HepG2 (cell line): Measurements from ENCODE around the gene PPIL6. TPM values are rescaled to one million over a fixed set of nuclear protein-coding genes. Genes with fewer than 3 reads are reported as not detected.

ENCODE experiments used
- ATAD3A ChIP-seq: sonication (generic); formaldehyde crosslinking; IDR thresholded peaks from 2 replicates; pipeline ENCODE4 v1.4.0; 2020; ENCODE audit warnings: missing genetic modification reagents
- CBX5 ChIP-seq: sonication (generic); formaldehyde crosslinking; IDR thresholded peaks from 2 replicates; pipeline ENCODE4 v1.4.0; 2020; ENCODE audit warnings: missing genetic modification reagents, borderline replicate concordance
- CC2D1A ChIP-seq: sonication (generic); formaldehyde crosslinking; IDR thresholded peaks from 2 replicates; pipeline ENCODE4 v1.8.1; 2023; ENCODE audit warnings: mild to moderate bottlenecking, missing genetic modification reagents
- GZF1 ChIP-seq: sonication (generic); formaldehyde crosslinking; IDR thresholded peaks from 2 replicates; pipeline ENCODE4 v1.5.1; 2020; ENCODE audit warnings: mild to moderate bottlenecking, missing genetic modification reagents
- HOXA3 ChIP-seq: sonication (generic); formaldehyde crosslinking; IDR thresholded peaks from 2 replicates; pipeline ENCODE4 v1.5.0; 2020; ENCODE audit warnings: missing genetic modification reagents
- PAWR ChIP-seq: sonication (generic); formaldehyde crosslinking; IDR thresholded peaks from 2 replicates; pipeline ENCODE4 v1.4.0; 2020; ENCODE audit warnings: missing genetic modification reagents, mild to moderate bottlenecking, borderline replicate concordance
- REPIN1 ChIP-seq: sonication (generic); formaldehyde crosslinking; IDR thresholded peaks from 2 replicates; pipeline ENCODE4 v1.8.0; 2022; ENCODE audit warnings: missing genetic modification reagents, low read depth, mild to moderate bottlenecking, borderline replicate concordance
- SOX13 ChIP-seq, 3 experiments: fragments of 450-650 bp in 1 of 3; sonication (generic) in 1 of 3; formaldehyde crosslinking in 1 of 3; IDR thresholded peaks in 2 of 3; conservative IDR thresholded peaks in 1 of 3; 2 replicates each; pipeline versions ENCODE4 v1.5.0 to v1.6.1; 2016 to 2020; ENCODE audit warnings: antibody characterized with exemption in 1 of 3, mild to moderate bottlenecking in 1 of 3, missing compliant biosample characterization in 1 of 3, missing genetic modification reagents in 1 of 3, moderate library complexity in 1 of 3
- SRF ChIP-seq: IDR thresholded peaks from 2 replicates; pipeline ENCODE4 v1.6.1; 2011; ENCODE audit warnings: mild to moderate bottlenecking, low read depth, low read length, moderate library complexity
- TOE1 ChIP-seq: sonication (generic); formaldehyde crosslinking; IDR thresholded peaks from 2 replicates; pipeline ENCODE4 v1.4.0; 2020; ENCODE audit warnings: mild to moderate bottlenecking, missing genetic modification reagents
- YEATS2 ChIP-seq: sonication (generic); formaldehyde crosslinking; IDR thresholded peaks from 2 replicates; pipeline ENCODE4 v1.4.0; 2020; ENCODE audit warnings: missing genetic modification reagents, borderline replicate concordance
- ZFP36L2 ChIP-seq: sonication (generic); formaldehyde crosslinking; IDR thresholded peaks from 2 replicates; pipeline ENCODE4 v1.4.0; 2020; ENCODE audit warnings: missing genetic modification reagents
- ZFP90 ChIP-seq: sonication (generic); formaldehyde crosslinking; IDR thresholded peaks from 2 replicates; pipeline ENCODE4 v1.8.0; 2022; ENCODE audit warnings: missing genetic modification reagents, mild to moderate bottlenecking, inconsistent platforms, borderline replicate concordance
- ZMYM3 ChIP-seq: sonication (generic); formaldehyde crosslinking; IDR thresholded peaks from 2 replicates; pipeline ENCODE4 v1.5.1; 2020; ENCODE audit warnings: mild to moderate bottlenecking, missing genetic modification reagents
- ZNF10 ChIP-seq: sonication (generic); formaldehyde crosslinking; IDR thresholded peaks from 2 replicates; pipeline ENCODE4 v1.4.0; 2020; ENCODE audit warnings: mild to moderate bottlenecking, low read depth, missing genetic modification reagents, borderline replicate concordance
- ZNF282 ChIP-seq: fragments of 450-650 bp; IDR thresholded peaks from 2 replicates; pipeline ENCODE4 v1.6.1; 2018; ENCODE audit not compliant: partially characterized antibody
- ZNF768 ChIP-seq: sonication (generic); formaldehyde crosslinking; IDR thresholded peaks from 2 replicates; pipeline ENCODE4 v1.4.0; 2020; ENCODE audit warnings: missing genetic modification reagents
- polyA plus RNA-seq, 8 experiments: library from polyadenylated mRNA; depleted of rRNA in 3 of 8; stranded (reverse) in 7 of 8; unstranded in 1 of 8; fragments of >200 nt; fragmentation: Illumina TruSeq in 4 of 8; extraction: Trizol in 4 of 8; gene quantifications; 2 replicates each; pipeline versions ENCODE4 v1.2.1 to v1.2.3, GENCODE V29; 2011 to 2016; ENCODE audit warnings: low read depth in 4 of 8, missing spikeins in 1 of 8, mixed read lengths in 1 of 8; ENCODE audit not compliant: insufficient read depth in 1 of 8
- total RNA-seq, 5 experiments: library from RNA; depleted of rRNA; stranded (reverse); fragments of >200 nt; fragmentation: Illumina TruSeq; extraction: Trizol; gene quantifications; 2 replicates each; pipeline ENCODE4 v1.2.3, GENCODE V29; 2016; ENCODE audit warnings: low read depth in 1 of 5
- TF ChIP-seq, protein P1 (sequence below): sonication (generic); formaldehyde crosslinking; IDR thresholded peaks from 2 replicates; pipeline ENCODE4 v1.5.0; 2020; ENCODE audit warnings: mild to moderate bottlenecking, missing genetic modification reagents
- TF ChIP-seq, protein P2 (sequence below): sonication (generic); formaldehyde crosslinking; IDR thresholded peaks from 2 replicates; pipeline ENCODE4 v1.4.0; 2020; ENCODE audit warnings: mild to moderate bottlenecking, missing genetic modification reagents, borderline replicate concordance
- TF ChIP-seq, protein P3 (sequence below): sonication (generic); formaldehyde crosslinking; IDR thresholded peaks from 2 replicates; pipeline ENCODE4 v1.4.0; 2020; ENCODE audit warnings: mild to moderate bottlenecking, missing genetic modification reagents
- TF ChIP-seq, protein P4 (sequence below): IDR thresholded peaks from 2 replicates; pipeline ENCODE4 v1.6.1; 2016; ENCODE audit warnings: low read depth, borderline replicate concordance

Gene PPIL6
- total and polyA plus RNA-seq, 2 of the 13 experiments (the other 11 are each of a cell fraction or from before 2014, with no cell fraction given), result 0.22 to 0.46 TPM

- TF ChIP-seq, protein P1, sequence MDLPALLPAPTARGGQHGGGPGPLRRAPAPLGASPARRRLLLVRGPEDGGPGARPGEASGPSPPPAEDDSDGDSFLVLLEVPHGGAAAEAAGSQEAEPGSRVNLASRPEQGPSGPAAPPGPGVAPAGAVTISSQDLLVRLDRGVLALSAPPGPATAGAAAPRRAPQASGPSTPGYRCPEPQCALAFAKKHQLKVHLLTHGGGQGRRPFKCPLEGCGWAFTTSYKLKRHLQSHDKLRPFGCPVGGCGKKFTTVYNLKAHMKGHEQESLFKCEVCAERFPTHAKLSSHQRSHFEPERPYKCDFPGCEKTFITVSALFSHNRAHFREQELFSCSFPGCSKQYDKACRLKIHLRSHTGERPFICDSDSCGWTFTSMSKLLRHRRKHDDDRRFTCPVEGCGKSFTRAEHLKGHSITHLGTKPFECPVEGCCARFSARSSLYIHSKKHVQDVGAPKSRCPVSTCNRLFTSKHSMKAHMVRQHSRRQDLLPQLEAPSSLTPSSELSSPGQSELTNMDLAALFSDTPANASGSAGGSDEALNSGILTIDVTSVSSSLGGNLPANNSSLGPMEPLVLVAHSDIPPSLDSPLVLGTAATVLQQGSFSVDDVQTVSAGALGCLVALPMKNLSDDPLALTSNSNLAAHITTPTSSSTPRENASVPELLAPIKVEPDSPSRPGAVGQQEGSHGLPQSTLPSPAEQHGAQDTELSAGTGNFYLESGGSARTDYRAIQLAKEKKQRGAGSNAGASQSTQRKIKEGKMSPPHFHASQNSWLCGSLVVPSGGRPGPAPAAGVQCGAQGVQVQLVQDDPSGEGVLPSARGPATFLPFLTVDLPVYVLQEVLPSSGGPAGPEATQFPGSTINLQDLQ (CRISPR knock-in tag), result no peak
- no peak for TF ChIP-seq TOE1 (CRISPR knock-in tag)
- TF ChIP-seq SRF, result no peak
- no peak for TF ChIP-seq ZFP36L2 (CRISPR knock-in tag)
- TF ChIP-seq PAWR, result no peak
- TF ChIP-seq ZNF10 (CRISPR knock-in tag), result no peak
- TF ChIP-seq ZNF768 (CRISPR knock-in tag), result peak; percentile 30; the same call in 1 of the 2 replicates
- TF ChIP-seq HOXA3, result peak; percentile 35; the same call in 1 of the 2 replicates
- TF ChIP-seq, protein P2, sequence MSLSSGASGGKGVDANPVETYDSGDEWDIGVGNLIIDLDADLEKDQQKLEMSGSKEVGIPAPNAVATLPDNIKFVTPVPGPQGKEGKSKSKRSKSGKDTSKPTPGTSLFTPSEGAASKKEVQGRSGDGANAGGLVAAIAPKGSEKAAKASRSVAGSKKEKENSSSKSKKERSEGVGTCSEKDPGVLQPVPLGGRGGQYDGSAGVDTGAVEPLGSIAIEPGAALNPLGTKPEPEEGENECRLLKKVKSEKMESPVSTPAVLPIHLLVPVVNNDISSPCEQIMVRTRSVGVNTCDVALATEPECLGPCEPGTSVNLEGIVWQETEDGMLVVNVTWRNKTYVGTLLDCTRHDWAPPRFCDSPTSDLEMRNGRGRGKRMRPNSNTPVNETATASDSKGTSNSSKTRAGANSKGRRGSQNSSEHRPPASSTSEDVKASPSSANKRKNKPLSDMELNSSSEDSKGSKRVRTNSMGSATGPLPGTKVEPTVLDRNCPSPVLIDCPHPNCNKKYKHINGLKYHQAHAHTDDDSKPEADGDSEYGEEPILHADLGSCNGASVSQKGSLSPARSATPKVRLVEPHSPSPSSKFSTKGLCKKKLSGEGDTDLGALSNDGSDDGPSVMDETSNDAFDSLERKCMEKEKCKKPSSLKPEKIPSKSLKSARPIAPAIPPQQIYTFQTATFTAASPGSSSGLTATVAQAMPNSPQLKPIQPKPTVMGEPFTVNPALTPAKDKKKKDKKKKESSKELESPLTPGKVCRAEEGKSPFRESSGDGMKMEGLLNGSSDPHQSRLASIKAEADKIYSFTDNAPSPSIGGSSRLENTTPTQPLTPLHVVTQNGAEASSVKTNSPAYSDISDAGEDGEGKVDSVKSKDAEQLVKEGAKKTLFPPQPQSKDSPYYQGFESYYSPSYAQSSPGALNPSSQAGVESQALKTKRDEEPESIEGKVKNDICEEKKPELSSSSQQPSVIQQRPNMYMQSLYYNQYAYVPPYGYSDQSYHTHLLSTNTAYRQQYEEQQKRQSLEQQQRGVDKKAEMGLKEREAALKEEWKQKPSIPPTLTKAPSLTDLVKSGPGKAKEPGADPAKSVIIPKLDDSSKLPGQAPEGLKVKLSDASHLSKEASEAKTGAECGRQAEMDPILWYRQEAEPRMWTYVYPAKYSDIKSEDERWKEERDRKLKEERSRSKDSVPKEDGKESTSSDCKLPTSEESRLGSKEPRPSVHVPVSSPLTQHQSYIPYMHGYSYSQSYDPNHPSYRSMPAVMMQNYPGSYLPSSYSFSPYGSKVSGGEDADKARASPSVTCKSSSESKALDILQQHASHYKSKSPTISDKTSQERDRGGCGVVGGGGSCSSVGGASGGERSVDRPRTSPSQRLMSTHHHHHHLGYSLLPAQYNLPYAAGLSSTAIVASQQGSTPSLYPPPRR (CRISPR knock-in tag), result peak; percentile 24; the same call in 1 of the 2 replicates
- no peak for TF ChIP-seq ZNF282
- no peak for TF ChIP-seq CBX5 (CRISPR knock-in tag)
- no peak for TF ChIP-seq ATAD3A (CRISPR knock-in tag)
- TF ChIP-seq ZMYM3, result no peak
- TF ChIP-seq, protein P3, sequence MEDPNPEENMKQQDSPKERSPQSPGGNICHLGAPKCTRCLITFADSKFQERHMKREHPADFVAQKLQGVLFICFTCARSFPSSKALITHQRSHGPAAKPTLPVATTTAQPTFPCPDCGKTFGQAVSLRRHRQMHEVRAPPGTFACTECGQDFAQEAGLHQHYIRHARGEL (CRISPR knock-in tag), result no peak
- TF ChIP-seq REPIN1, result no peak
- TF ChIP-seq GZF1 (CRISPR knock-in tag), result no peak
- no peak for TF ChIP-seq SOX13 (IDR thresholded peaks at IDR 0.05)
- no peak for TF ChIP-seq SOX13 (CRISPR knock-in tag; conservative IDR thresholded peaks at IDR 0.05 in 1 of 2, IDR thresholded peaks at IDR 0.05 in 1 of 2)
- TF ChIP-seq ZFP90 (CRISPR knock-in tag), result 0 out of 2 replicates have a peak, but pooled peaks have one; percentile 21
- TF ChIP-seq, protein P4, sequence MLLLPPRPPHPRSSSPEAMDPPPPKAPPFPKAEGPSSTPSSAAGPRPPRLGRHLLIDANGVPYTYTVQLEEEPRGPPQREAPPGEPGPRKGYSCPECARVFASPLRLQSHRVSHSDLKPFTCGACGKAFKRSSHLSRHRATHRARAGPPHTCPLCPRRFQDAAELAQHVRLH (CRISPR knock-in tag), result peak; percentile 4; the same call in 1 of the 2 replicates
- 0 out of 2 replicates have a peak, but pooled peaks have one; percentile 3 for TF ChIP-seq YEATS2 (CRISPR knock-in tag)
- no peak for TF ChIP-seq CC2D1A (CRISPR knock-in tag)
Measured at GRCh38 chr6:109456111-109456583, 15.7 kb upstream of the PPIL6 start (continued).
